NCI-H524 treated with DMSO at 0.1 percent for 48 hours (cell line): Measurements from ENCODE around the gene IGFBP1.

Source experiments
- DNase-seq: peaks from one replicate; lab custom pipeline; 2025; lab: John Stamatoyannopoulos, UW

The IGFBP1 gene

GRCh38 chr7:45902820-45903219 lies 14.5 kb downstream of the IGFBP1 start:
- DNase-seq: no peak

GRCh38 chr7:45909561-45909960 lies 21.3 kb downstream of the IGFBP1 start:
- DNase-seq: no peak

- DNase-seq: no peak
Measured at GRCh38 chr7:45910855-45911254, 22.6 kb downstream of the IGFBP1 start.

GRCh38 chr7:45911311-45911710 lies 23.0 kb downstream of the IGFBP1 start:
- no peak for DNase-seq

GRCh38 chr7:45912972-45913371 lies 24.7 kb downstream of the IGFBP1 start:
- no peak for DNase-seq

GRCh38 chr7:45914911-45915310 lies 26.6 kb downstream of the IGFBP1 start:
- no peak for DNase-seq

GRCh38 chr7:45915606-45916005 lies 27.3 kb downstream of the IGFBP1 start:
- DNase-seq: no peak

GRCh38 chr7:45917064-45917463 lies 28.8 kb downstream of the IGFBP1 start:
- no peak for DNase-seq

- no peak for DNase-seq
Measured at GRCh38 chr7:45917658-45918057, 29.4 kb downstream of the IGFBP1 start.

GRCh38 chr7:45918556-45918955 lies 30.3 kb downstream of the IGFBP1 start:
- no peak for DNase-seq

- DNase-seq: no peak
Measured at GRCh38 chr7:45919231-45919784, 31.0 kb downstream of the IGFBP1 start.

GRCh38 chr7:45919993-45920459 lies 31.7 kb downstream of the IGFBP1 start:
- no peak for DNase-seq

GRCh38 chr7:45920502-45921380 lies 32.5 kb downstream of the IGFBP1 start, which contains the start of gene IGFBP3:
Gene IGFBP3 (minus strand): TSS chr7:45921272. CDS start chr7:45921140, 132 bp downstream.
- no peak for DNase-seq

GRCh38 chr7:45921381-45921698 lies 33.1 kb downstream of the IGFBP1 start:
- no peak for DNase-seq

GRCh38 chr7:45921699-45922519 lies 33.6 kb downstream of the IGFBP1 start:
- no peak for DNase-seq

- no peak for DNase-seq
Measured at GRCh38 chr7:45922810-45923209, 34.5 kb downstream of the IGFBP1 start.

- DNase-seq: no peak
Measured at GRCh38 chr7:45923290-45923689, 35.0 kb downstream of the IGFBP1 start.

GRCh38 chr7:45923818-45924217 lies 35.5 kb downstream of the IGFBP1 start:
- no peak for DNase-seq

- DNase-seq: no peak
Measured at GRCh38 chr7:45924283-45924682, 36.0 kb downstream of the IGFBP1 start.

GRCh38 chr7:45927721-45928120 lies 39.4 kb downstream of the IGFBP1 start:
- DNase-seq: no peak

GRCh38 chr7:45930967-45931366 lies 42.7 kb downstream of the IGFBP1 start:
- DNase-seq: no peak

- no peak for DNase-seq
Measured at GRCh38 chr7:45937301-45937700, 49.0 kb downstream of the IGFBP1 start.

- no peak for DNase-seq
Measured at GRCh38 chr7:45937862-45938261, 49.6 kb downstream of the IGFBP1 start.
